ENCODE results near the gene CHMP1B.
A peak's percentile ranks its signal among the peaks of the same experiment; 100 is the strongest.
"Not testable (repeated sequence)": the region's sequence is repeated elsewhere in the genome, so short reads cannot be mapped to it uniquely, and the experiment has no call there.

Gene CHMP1B

DNA sequence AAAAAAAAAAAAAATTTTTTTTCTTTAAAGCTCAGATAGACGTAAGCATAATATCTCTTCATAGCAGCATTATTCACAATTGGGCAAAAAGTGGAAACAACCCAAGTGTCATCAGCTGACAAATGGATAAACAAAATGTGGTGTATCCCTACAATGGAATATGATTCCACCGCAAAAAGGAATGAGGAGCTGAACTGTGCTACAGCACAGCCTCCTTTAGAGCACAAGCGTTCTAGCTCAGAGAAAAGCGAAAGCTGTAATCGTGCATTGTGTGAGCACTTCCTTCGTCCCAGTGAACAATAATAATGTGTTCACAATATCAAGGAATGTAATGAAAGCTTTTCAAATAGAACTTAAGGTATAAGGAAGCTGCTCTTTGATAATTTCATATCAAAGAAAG, 11.7 kb upstream of the CHMP1B start:
- no peak for DNase-seq (ENCODE audit: low read depth in 2 of 2)

DNA sequence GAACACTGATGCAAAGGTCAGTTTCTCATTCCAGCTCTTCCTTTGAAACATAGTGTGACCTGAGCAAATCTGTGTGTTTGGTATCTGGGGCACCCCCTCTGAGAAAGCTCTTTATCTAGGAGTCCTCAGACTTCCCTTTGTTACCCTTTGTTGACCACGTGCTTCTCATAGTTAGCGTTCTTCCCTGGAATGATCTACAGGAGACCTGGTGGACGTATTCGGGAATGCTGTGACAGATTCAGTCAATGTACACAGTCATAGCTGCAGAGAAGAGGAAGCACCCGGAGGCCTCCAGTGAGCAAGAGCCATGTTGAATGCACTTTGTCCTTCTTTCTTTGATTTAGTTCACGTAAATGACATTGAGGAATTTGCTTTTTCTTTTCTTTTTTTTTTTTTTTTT, 10.7 kb upstream of the CHMP1B start:
- no peak for DNase-seq (ENCODE audit: low read depth in 2 of 2)

DNA sequence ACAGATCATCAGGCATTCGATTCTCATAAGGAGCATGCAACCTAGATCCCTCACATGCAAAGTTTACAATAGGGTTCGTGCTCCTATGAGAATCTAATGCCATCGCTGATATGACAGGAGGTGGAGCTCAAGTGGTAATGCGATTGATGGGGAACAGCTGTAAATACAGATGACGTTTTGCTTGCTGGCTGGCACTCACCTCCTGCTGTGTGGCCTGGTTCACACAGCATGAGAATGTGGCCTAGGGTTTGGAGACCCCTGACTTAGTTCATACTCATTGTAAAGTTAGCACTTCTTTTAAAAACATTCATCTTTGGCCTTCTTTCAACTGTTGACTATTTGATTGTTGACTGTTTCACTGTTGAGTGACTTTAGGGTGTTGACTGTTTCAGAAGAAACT, 8.7 kb upstream of the CHMP1B start:
- no peak for DNase-seq (ENCODE audit: low read depth in 2 of 2)

DNA sequence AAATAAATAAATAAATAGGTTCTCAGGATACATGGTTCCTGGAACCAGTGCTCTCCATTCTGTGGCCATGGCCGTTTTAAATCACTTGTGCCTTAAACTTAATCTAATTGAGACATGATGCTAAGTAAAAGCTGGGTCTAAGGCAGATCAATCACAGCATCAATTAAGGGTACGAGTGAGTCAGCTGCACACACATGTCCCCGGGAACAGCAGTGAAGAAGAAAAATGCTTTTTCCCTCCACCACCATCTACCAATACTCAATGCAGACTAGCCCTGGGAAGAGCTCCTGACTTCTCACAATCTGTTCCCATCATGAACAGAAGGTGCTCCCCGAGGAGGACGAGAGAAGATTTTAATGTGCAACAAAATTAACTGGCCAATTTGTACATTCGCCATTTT, 6.8 kb upstream of the CHMP1B start:
- DNase-seq (ENCODE audit: low read depth in 2 of 2) = no peak

DNA sequence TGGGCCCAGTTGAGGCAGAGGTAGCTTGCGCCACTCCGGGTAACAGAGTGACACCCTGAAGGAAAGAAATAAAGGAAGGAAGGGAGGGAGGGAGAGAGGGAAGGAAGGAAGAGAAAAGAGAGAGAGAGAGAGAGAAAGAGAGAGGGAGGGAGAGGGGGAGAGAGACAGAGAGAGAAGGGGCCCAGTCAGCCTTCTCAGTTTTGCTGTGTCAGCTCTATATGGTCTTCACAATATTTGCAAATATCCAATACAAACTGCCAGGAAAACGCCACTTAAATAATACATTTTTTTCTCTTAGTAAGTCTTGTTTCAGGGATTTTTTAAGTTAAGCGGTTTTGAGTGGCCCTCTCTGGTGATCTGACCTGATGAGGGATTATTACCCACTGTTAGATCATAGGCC, 5.6 kb upstream of the CHMP1B start:
- no peak for DNase-seq (ENCODE audit: low read depth in 2 of 2)

DNA sequence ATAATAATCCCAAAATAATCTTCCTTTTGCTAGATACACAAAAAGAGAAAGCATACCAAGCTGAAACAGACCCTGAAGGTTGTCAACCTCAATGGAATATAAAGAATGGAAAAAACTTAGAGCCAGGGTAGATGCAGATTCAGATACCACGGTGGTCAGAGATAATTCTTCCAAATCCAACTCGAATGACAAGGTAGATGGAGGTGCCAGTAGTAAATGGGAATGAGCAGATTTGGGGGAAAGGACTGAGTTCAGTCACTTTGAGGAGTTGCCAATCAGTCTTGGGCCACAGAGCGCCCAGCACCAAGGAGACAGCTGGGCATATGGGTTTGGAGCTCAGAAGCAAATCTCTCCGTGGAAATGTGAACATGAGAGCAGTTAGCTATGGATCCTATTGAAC, 3.4 kb upstream of the CHMP1B start:
- no peak for DNase-seq (ENCODE audit: low read depth in 2 of 2)

DNA sequence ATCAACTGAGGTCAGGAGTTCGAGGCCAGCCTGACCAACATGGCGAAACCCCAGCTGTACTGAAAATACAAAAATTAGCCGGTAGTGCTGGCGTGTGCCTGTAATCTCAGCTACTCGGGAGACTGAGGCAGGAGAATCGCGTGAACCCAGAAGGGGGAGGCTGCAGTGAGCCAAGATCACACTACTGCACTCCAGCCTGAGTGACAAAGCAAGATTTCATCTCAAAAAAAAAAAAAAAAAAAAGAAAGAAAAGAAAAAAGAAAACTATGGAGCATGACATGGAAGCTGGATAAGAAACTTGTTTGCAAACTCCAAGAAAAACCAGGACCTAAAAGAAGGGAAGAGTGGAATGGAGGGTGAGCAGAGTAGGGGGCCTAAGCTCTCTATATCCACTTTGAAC, 1.9 kb upstream of the CHMP1B start:
- DNase-seq (ENCODE audit: low read depth in 2 of 2) = no peak

DNA sequence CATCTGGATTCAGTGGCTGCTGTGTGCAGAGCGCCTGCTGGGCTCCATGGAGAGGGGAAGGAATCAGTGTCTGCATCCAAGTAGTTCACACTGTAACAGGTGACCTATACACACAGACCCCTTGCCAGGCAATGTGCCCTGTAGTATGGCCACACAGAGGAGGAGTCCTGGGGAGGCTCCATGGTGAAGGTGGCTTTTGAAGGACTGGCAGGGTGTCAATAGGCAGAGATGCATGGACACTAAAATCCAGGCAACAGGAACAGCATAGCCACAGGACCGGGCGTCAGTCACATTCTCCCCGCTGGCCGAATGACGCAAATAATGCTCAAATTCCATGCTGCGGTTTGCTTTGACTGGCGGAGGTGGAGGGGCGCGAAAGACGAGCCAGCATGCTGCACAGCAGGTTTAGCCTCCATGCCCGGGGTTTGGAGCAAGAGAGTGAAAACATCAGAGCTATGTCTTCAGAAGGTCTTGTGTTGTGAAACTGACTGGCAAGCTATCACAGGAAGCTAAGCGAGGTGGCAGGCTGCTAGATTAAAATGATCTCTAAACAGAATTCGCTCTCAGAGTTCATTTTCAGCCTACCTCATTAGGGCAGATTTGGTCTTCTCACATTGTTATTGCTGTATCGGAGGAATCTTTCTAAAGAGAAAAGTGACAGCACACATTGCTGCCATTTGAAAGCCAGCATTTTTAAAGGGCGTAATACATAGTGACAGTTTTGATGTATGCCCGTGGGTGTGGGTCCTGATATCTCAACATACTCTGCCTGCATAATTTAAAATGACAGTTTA, 1.2 kb upstream of the CHMP1B start:
- peak; percentile 74 for DNase-seq (ENCODE audit: low read depth in 2 of 2)

DNA sequence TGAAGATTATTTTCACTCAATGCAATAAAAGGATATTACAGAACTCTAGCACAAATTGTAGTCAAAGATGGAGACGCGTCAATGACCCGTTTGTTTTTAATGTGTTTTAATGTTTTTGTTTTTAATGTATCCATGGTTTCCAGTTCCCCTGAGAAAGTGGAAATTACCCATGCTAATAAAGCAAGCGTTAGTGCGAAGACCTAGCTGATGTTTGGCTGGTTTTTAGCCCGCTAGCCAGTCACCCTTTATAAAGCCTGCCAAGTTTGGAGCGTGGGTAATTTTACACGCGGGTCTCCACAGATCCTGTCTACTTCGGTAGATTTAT, 430 bp upstream of the CHMP1B start:
- DNase-seq (ENCODE audit: low read depth in 2 of 2) = peak in 1 of 2 experiments; percentile 29

DNA sequence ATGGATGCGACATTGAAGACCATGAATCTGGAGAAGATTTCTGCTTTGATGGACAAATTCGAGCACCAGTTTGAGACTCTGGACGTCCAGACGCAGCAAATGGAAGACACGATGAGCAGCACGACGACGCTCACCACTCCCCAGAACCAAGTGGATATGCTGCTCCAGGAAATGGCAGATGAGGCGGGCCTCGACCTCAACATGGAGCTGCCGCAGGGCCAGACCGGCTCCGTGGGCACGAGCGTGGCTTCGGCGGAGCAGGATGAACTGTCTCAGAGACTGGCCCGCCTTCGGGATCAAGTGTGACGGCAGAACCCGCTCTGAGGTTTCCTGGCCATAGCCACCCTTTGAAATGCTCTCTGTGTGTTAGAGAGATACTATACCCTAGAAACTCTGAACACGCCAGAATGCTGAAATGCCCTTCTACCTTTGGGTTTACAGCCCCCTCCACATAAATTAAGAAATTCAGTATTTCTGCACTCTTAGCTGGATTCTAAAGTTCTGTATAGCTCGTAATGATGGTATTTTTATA, 659 bp downstream of the CHMP1B start:
- no peak for DNase-seq (ENCODE audit: low read depth in 2 of 2)

DNA sequence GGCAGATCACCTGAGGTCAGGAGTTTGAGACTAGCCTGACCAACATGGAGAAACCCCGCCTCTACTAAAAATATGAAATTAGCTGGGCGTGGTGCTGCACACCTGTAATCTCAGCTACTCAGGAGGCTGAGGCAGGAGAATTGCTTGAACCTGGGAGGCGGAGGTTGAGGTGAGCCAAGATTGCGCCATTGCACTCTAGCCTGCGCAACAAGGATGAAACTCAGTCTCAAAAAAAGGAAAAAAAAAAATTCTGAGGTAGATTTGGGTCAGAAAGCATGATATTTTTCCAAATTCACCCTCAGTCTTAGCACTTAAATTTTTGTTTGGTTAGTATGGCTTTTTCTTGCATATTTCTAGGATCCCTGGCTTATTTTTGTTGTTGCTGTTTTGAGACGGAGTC, 3.3 kb downstream of the CHMP1B start:
- not testable (repeated sequence) for DNase-seq (ENCODE audit: low read depth in 2 of 2)

DNA sequence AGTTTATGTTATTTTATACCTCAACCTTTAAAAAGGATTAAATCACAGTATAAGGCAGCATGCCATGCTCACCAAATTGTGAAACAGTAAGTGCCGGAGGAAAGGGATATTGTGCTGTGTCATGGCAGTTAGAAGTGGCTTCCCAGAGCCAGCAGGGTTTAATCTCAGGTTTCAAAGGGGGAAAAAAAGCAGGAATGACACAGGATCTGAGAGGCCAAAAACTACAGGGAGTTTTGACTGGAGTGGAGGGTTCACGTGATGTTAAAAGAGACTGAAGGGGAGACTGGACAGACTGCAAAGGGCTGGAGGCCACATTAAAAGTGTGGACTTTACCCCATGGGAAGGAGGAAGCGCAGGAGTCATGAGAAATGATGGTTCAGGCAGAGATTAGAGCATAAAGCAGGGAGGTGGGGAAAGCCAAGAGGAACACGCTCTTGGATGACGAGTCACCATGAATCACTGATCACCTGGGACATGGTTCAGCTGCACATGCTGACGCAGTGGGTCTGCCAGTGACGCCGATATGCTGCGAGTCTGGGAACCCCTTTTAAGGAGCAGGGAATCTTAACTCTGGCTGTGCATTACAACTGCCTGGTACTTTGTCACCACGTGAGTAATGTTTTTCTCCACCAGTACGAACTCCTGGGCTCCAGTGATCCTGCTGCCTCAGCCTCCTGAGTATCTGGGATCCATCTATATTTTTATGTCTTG, 6.1 kb downstream of the CHMP1B start:
- DNase-seq (ENCODE audit: low read depth in 2 of 2) = peak; percentile 85 to 89

DNA sequence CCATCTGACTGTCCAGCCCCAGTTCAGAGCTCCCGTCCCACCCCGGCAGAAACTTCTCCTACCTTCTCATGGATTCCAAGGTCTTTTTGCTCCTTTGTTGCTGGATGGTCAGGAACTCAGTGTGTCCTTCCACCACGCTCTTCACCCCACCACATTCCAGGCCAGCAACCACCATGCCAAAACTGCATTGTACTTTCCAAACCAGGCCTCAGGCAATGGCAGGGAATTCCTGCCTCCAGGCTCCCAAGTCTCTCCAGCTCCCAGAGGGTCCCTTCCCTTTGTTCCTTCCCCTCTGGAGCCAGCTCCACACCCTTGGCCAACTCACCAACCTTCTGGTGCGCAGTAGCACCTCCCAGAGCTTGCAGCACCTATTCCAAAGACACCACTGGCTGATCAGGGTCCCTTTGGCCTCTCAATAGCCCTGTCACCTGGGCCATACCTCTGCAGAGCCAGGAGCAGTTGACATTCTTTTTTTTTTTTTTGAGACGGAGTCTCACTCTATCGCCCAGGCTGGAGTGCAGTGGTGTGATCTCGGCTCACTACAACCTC, 8.1 kb downstream of the CHMP1B start:
- DNase-seq (ENCODE audit: low read depth in 2 of 2) = no peak

DNA sequence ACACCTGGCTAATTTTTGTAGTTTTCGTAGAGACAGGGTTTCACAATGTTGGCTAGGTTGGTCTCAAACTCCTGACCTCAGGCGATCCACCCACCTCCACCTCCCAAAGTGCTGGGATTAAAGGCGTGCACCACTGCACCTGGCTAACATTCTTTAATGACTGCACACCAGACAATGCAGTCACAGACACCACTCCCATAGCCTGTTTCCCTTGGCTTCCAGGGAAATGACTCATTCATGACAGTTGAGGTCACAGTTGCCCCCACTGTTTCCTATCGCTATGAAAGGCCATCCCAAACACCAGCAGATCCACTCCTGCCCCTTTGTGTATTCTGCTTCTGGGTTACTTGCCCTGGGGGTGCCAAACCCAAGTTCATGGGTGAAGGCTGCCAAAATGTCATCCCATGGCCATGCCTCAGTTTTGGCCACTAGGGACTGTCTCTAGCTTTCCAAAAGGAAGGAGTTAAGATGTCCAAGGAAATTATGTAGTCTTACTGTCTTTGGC, 8.7 kb downstream of the CHMP1B start:
- DNase-seq (ENCODE audit: low read depth in 2 of 2) = no peak

DNA sequence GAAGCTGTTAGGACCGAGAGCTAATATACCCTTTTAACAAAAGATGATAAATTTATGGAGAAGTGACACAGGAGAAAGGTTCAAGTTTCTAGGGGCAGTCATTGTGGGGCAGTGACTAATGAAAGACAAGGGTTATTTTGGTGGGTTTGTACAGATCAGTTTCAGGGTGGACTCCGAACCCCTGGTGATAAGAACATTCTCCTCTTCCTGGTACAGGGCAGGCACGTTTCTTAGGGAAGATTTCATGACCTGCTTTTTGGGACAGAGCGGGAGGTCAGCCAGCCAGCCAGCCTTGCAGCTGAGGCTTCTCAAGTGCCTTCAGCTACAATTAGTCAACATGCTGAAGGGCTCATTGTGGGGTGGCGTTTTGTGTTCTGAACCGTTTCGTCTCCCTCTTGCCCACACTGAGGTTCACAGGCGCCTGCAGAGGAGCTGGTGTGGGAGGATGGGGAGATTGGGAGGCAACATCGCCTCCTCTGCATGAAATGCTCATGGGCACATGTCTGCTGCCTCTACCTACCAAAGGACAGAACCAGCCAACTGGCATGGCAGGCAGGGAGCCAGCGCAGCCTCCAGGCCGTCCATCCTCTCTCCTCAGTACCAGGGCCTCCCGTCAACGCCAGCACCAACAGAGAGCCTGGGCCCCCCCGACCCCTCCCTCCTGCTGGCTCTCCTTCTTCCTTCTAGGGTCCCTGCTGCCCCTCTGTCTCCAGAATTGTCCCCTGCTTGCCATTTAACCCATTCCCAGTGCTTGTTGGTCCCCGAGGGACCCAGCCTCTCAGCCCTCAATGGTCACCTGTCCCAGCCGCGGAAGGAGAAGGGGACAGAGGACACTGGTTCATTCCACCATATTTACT, 9.6 kb downstream of the CHMP1B start:
- DNase-seq (ENCODE audit: low read depth in 2 of 2) = no peak

DNA sequence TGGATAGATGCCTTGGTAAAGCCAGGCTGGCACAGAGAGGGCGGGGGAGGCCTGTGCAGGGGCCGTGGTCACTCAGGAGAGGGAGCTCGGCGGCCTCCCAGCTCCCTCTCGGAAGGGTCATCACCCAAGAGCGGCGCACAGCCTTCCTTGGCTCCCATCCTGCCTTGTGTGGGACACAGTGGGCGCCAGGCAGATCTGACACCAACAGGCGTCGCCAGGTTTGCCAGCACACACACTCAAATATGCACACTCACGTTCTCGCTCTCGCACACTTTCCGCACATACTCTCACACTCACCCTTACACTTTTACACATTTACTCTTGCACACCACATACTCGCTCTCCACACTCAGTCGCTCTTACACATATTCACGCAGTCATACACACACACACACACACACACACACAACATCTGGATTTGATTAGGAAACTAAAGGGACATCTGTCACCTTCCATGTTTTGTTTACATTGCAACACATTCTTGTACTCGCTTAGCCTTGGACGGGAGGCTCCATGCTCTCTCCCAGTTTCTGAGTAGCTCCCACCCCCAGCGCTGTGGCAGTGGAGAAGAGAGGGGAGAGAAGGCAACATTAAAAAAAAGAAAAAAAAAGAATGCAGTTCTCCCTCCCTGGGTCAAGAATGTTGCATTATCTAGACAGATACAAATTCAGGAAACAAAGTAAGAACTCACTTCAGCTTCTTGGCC, 10.5 kb downstream of the CHMP1B start:
- DNase-seq (ENCODE audit: low read depth in 2 of 2) = peak; percentile 40 to 49

DNA sequence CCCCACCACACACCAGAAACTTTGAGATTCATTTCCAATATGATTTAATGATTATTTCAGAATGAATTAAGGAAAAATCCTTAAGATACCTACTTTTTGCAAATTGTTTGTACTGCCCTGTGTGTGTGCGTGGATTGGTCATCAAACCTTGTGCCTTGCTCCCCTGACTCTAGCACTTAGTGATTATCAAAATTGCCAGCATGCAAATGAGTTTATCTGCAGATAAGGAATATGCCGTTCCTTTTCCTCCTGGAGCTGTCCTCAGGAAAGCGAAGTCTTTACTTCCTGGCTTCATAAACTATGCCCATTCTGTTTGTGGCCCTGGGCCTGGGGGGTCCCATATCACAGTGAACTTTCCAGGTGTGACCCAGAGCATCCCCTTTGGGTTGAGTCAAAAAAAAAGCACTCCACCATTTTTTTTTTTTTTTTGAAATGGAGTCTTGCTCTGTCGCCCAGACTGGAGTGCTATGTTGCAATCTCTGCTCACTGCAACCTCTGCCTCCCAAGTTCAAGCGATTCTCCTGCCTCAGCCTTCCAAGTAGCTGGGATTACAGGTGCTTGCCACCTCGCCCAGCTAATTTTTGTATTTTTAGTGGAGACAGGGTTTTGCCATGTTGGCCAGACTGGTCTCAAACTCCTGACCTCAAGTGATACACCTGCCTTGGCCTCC, 11.4 kb downstream of the CHMP1B start:
- DNase-seq (ENCODE audit: low read depth in 2 of 2) = no peak

DNA sequence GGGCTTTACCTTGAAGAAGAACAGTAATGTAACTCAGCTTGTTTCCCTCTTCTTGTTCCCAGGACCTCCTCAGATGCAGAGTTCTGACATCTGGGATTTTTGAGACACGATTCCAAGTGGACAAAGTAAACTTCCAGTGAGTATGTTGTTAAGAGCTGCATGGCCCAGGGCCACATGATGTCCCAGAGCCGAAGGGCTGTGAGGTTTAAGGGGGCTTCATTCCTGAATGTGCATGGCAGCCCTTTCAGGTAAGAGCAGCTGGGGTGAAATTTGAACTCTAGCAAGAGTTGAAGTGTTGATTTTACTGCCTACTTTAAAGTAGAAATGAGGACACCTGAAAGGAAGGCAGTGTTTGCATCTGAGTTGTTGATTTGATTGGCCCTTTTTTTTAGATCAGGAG, 13.3 kb downstream of the CHMP1B start:
- DNase-seq (ENCODE audit: low read depth in 2 of 2) = no peak

DNA sequence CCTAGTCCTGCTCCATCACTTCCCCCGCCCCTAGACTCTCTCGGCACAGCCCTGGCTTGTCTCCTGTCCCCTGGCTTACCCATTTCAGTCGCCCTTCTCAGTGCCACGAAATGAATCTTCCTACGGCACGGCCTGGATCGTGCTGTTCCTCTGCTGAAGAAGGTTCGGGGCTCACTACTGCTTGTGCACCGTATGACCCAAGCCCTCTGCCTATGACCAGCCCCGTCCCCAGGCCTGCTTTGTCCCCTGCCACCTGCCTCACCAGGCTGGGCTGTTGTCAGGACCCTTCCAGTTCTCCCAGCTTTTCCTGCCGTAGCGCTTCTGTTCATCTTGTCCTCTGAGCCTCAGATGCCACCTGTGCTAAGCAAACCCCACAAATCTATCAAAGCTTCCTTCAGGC, 13.9 kb downstream of the CHMP1B start:
- no peak for DNase-seq (ENCODE audit: low read depth in 2 of 2)

DNA sequence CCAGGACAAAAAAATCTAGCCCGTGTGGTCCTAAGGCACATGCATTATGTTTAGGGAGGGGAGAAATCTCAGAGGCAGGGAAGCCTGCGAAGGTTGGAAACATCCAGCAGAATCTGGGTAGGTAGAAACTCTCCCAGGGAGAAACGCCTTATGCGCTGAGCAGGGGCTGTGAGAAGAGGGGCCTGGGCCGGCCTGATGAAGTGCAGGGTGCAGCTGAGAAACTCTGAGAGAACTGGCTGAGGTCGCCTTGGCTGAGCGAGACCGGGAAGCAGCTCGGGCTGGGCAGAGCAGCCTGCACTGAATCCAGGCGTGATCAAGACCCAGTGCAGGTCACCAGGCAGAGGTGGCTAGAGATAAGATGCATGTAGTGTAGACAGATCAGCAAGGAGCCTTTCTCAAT, 15.1 kb downstream of the CHMP1B start:
- DNase-seq (ENCODE audit: low read depth in 2 of 2) = no peak

DNA sequence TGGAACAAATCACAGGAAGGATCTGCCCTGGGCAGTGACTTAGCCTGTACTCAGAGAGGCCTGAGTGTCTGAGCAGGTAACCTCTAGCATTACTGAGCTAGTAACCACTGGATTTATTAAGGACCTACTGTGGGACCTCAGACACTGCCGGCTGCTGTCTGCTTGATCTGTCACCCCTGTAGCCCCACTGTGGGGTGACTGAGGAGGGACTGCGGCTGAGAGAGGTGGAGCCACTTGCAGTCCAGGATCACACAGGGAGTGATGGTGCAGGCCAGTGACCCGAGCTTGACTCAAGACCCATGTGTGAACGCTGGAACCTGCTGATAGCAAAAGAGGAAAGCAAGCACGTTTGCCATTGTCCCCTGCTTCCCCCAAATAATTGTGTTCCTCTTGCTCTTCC, 15.6 kb downstream of the CHMP1B start:
- no peak for DNase-seq (ENCODE audit: low read depth in 2 of 2)
